ENCODE measurements around the gene KLK14.

GRCh38 chr19:51043497-51043896, 39.2 kb downstream of the KLK14 start:
- TF ChIP-seq E2F6 (IDR thresholded peaks at IDR 0.05; ENCODE audit: borderline replicate concordance, low read depth) (no peak), RNF2 (IDR thresholded peaks at IDR 0.05; ENCODE audit: borderline replicate concordance, low read depth) (no peak), POLR2A (IDR thresholded peaks at IDR 0.05; ENCODE audit: low read length) (no peak), CTCF (IDR thresholded peaks at IDR 0.05) (no peak), REST (IDR thresholded peaks at IDR 0.05) (no peak), USF2 (IDR thresholded peaks at IDR 0.05) (no peak)

All from A549 (cell line).